Measurements from ENCODE around the gene CTDSP1.

DNA sequence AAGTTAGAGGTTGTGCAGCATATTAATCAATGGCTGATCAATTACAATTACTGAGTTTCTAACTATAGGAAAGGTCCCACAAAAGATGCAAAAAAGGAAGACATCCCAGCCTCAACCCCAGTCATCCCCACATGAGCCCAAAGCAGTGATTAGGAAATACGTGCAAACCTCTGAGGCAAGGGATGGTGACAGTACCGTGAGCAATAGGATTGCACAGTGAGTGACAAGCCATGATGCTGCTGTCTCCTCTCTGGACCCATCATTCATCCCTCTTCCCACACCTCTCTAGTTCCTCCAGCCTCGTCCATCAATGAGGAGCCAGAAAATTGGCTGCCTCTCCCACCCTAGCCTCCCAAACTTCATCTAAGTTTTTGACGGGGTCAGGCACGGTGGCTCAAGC is 21.6 kb upstream of the CTDSP1 start:
- TF ChIP-seq CTCF (IDR thresholded peaks at IDR 0.05) (no peak), EZH2 (IDR thresholded peaks at IDR 0.05; ENCODE audit: borderline replicate concordance, insufficient read depth, low read depth, low read length, poor library complexity, severe bottlenecking) (no peak)

All from B cell (primary cell).